HG03280 (cell line): ENCODE measurements around the gene GPR132.

Experiments used
- ATAC-seq: cut with Tn5 transposase; IDR thresholded peaks from one replicate; pipeline ENCODE4 v1.9.1; 2021; ENCODE audit warnings: mild to moderate bottlenecking, moderate library complexity; ENCODE audit not compliant: unreplicated experiment

Gene GPR132

DNA sequence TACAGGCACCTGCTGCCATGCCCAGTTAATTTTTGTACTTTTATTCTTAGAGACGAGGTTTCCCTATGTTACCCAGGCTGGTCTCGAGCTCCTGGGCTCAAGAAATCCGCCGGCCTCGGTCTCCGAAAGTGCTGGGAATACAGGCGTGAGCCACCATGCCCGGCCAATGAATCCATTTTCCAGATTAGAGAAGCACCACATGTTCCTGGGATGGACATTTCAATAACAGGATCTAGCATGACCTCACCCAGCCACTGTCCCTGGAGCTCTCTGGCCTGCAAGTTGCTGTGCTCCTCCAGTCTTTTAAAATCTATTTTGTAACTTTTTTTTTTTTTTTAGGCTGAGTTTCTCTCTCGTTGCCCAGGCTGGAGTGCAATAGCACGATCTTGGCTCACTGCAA is 2.2 kb downstream of the GPR132 start:
- ATAC-seq = no peak

DNA sequence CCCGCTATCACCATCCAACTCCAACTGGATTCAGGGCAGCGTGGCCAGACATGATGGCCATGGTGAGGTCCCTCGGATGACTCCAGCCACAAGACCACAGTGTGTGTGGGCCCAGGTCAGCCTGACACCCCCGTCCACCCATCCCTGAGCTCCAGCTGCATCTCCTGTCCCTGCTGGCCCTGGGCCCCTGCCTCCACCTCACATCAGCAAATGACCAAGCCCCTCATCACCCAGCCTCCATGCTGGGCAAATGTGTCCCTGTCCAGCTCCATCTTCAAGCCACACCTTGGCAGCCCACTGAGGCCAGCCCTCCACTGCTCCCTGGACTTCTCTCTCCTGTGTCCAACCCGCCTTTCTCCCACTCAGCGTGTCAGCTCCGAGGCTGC is 3.2 kb downstream of the GPR132 start:
- ATAC-seq = no peak

DNA sequence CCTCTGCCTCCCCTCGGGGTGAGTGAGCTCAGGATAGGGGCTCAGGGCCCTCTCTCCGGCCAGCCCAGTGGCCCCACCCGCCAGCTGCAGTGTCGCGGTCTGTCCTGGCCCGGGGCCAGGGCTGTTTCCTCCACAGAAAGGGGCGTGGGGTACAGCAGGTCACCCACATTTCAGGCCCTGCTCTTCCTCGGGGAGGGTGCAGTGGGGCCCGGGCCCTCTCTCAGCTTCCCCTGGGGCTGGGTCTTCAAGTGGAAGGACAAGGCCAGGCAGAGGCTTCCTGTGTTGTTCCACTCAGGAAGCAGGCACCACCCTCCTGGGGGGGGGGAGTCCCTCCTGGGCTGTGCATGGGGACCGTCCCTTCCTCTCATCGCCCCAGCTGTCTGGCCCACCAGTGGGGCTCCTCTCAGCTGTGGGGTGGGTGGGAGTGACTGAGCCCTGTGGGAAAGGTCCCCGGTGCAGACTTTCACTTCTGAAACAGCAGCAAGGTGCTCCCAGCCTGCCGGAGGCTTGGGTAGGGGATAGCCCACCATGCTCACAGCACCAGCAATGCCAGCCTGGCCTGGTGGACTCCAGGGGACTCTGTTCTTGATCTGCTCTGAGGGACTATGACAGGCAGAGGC is 3.7 kb downstream of the GPR132 start:
- no peak for ATAC-seq

DNA sequence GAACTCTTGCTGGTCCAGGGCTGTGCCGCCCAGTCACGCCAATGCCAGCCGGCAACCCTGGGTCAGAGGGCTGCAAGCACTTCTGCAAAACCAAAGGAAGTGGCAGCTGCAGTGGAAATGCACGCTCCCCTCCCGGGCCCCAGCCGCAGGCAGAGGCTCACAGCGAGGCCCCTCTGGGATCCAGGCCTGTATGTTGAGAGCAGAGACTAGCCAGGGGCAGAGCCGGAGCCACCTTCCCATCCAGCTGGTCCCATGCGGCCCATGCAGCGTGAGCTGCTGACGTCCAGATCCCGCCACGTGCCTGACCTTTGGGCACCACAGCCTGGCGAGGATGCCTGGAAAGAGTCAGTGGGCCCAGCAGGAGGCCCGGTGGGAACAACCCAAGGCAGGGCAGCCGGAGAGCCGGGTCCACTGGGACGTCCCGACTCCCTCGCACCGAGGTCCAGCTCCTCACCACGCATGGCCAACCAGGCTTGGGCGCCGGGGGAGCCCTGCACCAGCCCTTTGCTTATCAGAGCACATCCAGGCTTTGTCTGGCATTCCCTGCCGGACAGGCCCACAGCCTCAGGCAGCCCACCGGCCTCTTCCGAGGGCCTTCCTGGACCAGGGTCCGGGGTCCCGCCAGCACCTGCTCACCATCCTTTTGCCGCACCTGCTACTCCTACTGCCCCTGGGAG is 4.3 kb downstream of the GPR132 start:
- no peak for ATAC-seq

DNA sequence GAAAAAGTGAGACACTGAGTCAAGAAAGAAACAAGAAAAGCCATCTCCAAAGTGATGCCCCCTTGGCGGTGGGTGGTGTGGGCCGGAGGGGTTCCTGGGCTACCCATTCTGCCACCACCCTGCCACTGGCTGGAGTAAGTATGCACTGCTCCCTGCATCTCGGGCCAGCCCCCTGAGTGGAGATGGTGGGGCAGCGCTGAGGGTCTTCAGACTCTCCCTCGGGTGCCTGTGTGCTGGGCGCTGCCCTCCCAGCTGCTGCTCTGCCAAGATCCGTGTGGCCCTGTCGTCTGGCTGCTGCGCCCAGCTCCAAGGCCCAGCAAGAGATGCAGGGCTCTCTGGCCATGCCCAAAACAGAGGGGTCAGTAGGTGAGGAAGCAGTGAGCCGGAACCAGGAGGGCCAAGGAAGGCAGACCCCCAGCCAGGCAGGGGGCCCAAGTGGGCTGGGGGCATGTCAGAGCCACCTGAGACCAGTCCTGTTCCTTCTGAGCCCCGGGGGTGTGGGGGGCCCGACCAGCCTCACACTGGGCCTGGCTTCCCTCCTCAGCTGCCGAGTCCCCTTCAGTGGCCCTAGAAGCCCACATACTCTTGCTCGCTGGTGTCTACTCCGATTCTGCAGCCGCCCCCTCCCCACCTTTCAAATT is 5.2 kb downstream of the GPR132 start:
- ATAC-seq = no peak

DNA sequence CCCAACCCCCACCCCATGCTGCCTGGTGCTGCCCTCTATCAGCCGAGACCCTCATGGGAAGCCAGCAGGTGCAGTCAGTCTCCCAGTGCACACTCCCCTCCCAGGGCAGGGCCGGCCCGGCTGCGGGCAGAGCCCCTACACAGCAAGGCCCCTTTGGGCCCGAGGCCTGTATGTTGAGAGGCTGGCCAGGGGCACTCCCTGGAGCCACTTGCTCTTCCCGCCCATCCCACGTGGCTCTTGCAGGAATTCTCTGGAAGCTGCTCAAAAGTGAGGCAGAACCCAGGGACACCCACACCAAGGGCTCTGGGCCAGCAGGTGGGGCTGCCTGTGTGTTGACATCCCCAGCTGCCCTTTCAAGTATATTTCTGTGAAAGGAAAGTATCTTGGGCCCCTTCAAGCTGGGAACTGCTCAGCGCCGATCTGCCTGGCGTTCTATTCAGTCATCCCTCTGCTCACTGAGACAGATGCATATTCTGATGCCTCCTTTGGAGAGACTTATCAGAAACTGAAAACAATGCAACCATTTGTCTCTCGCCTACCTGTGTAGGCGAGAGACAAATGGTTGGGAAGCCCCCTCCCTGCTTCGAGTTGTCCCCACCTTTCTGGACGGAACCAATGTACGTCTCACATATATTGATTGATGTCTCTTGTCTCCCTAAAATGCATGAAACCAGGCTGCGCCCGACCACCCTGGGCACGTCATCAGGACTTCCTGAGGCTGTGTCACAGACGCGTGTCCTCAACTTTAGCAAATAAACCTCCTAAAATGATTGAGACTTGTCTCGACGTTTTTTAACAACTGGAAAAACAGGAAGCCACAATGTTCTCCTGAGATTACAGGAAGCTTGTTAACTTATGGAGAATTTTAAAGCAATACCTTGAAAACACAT is 6.0 kb downstream of the GPR132 start:
- no peak for ATAC-seq

DNA sequence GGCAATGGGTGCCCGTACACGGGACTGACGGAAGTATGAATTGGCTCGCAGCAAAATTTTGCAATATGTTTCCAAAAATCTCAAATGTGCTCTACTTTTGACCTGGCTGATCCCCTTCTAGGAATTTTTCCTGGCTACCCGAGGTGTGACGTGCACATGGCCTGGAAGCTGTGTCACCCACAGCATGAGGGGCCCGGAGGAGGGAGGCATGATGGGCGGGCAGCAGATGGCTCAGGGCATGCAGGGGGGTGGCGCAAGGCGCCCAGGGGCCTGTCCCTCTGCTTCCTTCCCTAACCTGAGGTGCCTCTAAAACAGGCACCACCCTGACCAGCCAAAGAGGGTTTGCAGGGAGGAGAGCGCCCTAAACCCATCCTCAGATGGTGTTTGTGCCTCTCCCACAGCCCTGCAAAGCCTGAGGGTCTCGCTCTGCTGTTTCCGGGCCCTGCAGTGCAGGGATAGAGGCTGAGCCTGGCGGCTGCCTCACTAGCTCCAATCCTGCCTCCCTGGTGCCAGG is 6.7 kb downstream of the GPR132 start:
- ATAC-seq = no peak

DNA sequence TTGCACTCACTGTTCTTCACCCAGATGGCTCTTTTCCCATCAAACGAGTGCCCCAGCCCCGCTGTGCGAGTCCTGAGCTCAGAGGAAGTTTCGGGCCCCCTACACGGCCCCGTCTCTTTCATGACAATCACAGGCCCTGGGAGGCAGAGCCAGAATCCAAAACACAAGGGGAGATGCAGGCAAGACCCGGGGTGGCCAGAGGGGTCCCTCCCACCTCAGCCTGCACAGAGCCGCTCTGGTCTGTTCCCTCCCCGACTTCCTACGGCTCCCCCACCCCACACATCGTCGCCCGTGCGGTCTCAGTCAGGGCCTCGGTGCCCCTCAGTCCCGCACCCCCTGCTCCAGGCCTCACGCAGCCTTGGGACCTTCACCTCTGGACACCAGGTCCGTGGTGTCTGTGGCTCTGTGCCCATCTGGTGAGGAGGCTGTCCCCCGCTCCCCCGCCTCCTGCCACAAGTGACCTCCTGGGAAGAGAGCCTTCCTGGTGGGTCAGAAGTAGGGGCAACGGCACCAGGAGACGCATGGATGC is 8.9 kb downstream of the GPR132 start:
- no peak for ATAC-seq

DNA sequence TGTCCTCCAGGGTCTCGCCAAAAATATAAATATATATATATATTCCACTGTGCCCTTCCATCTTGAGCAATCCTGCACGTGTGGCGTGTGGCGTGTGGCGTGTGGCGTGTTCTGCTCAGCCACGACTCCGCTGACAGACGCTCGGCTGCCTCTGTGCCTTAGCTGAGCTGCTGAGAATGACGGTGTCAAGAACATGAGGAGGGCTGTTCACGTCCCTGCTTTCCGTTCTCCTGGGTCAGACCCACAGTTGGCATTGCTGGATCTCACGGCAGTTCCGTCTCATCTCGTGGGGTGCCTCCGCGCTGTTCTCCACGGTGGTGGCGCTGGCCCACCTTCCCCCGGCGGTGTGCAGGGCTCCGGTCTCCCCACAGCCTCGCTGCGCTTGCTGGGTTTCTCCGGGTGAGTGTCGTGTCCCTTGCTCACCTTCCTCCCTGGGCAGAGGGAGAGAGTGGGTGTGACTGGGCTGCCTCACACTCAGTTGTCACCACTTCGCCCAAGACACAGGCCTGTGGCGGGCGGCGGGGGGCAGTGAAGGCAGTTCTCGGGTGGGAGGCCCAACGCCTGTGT is 9.4 kb downstream of the GPR132 start:
- no peak for ATAC-seq

DNA sequence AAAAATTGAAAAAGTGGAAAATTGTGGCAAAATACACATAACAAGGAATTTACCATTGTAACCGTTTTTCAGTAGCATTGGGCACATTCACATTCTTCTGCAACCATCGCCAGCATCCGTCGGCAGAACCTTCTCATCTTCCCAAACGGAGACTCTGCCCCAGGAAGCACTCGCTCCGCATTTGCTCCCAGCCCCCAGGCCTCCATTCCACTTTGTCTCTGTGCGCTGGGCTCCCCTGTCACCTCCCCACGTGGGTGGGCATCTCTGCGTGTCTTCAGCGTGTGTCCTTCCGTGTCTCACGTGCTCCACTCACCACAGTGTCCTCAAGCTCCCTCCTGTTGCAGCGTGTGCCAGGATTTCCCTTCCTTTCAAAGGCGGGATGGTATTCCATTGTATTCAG is 9.9 kb downstream of the GPR132 start:
- no peak for ATAC-seq

DNA sequence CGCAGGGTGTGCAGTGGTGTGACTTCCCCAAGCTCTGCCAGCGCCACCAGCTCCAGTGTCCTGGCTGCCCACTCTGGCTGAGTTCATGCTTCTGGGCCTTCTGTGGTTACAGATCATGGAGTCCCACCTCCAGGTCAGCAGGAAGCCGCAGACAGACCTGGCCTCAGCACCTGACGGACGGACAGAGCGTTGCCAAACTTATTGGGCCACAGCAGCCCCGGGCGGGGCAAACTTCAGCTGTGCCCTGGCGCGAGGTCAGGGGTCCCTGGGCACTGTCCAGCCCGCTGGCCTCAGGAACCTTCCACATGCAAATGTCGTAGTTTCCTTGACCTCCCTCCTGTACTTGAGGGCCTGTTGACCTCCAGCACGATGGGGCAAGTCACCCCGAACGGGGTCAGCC is 11.2 kb downstream of the GPR132 start:
- ATAC-seq = no peak

DNA sequence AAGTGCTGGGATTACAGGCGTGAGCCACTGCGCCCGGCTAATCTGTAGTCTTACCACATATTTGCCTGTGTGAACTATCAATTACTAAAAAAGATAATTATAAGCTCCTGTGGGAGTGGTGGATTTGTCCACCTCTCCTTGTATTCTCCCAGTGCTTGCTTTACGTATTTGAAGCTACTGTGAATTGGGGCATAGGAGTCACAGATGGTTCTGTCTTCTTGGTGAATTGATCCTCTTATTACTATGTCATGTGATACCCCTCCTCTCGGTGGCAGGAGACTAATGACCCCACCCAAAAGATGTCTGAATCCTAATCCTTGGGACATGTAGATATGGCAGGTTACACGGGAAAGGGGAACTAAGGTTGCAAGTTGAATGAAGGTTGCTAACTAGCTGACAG is 11.8 kb downstream of the GPR132 start:
- no peak for ATAC-seq

DNA sequence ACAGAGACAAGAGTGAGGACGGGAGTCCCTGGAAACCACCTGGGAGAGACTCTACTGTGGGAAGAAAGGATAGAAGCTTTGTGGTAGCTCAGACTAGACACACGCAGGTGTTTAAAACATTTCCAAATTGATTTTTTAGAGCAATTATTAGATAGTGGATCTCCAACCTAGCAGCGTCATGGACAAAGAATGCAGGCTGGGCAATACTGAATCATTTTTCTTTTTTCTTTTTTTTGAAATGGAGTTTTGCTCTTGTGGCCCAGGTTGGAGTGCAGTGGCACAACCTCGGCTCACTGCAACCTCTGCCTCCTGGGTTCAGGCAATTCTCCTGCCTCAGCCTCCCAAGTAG is 13.1 kb downstream of the GPR132 start:
- ATAC-seq = no peak

DNA sequence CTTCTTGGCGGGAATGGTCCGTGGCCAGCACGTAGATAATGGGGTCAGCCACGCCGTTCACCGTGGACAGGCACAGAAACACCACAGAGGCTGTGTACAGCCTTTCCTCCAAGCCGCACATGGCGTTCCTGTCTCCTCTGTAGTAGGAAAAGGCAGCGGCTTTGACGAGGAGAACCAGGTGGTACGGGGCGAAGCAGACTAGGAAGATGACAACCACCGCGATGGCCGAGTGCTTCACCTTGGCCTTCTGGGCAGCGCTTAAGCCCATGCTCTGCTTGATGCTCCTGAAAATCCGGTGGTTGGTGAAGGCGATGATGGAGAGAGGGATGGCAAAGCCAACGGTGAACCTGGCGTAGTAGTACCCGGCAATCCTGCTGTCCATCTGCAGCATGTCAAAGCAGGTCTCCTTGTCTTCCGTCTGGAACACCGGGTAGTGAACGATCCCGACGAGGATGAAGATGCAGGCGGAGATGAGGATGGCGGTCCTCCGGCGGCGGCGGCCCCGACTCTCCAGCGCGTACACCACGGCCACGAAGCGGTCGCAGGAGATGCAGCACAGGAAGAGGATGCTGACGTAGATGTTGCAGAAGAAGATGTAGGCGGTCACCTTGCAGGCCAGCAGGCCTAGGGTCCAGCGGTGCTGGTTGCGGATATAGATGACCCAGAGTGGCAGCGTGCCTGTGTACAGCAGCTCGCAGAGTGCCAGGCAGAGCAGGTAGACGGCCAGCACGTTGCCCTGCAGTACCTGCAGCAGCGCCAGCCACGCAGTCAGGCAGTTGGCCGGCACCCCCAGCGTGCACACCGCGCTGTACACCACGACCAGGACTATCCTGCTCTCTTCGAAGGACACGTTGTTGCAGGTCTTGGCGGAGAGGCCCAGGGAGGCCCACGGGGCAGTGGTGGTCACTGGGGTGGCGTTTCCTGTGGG is 13.8 kb downstream of the GPR132 start:
- no peak for ATAC-seq

DNA sequence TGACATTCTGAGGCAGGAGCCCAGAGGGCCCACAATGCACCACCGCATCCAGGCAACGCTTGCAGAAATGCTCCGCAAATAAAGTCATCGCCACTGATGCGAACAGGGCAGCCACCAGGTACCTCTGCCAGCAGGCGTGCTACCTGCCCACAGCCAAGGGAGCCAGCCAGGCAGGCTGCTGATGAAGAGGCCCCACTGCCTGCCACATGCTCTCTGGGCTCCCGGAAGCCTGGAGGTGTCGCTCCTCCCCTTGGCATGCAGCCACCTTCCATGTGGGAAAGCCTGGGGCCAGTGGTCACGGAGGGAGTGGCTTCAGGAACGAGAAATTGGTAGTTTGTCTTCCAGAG is 14.7 kb downstream of the GPR132 start:
- no peak for ATAC-seq

DNA sequence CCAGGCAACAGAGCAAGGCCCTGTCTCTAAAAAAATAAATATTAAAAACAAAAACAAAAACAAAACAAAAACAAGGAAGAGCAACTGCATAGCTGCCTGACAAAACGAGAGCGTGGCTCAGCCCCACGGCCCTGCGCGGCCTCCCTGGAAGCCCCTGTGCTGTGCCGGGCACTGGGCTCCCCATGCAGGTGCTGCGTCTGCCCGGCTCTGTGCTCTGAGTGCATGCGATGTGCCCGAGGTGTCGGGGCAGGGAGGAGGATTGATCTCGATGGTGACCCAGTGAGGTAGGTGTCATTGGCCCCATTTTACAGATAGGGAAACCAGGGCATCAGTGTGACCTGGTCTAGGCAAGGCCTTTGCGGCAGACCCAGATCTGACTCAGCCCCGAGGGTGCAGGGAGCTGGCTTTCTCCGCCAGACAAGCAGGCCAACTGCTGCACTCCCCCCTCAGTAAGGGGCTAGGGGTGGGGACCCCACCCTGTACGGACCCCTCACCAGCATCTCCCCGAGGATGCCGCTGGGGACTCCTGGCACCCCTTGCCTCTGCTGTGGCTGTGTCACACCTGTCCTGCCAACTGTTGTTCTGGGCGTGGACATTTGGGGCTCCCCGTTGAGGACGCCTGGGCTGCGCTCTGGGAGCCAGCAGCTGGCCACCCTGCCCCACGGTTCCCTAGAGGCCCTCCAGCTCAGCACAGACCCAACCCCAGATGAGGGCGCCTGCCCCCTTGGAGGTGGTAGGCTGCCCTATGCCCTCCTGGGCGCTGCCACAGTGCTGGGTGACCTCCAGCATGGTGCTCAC is 15.3 kb downstream of the GPR132 start:
- ATAC-seq = no peak

DNA sequence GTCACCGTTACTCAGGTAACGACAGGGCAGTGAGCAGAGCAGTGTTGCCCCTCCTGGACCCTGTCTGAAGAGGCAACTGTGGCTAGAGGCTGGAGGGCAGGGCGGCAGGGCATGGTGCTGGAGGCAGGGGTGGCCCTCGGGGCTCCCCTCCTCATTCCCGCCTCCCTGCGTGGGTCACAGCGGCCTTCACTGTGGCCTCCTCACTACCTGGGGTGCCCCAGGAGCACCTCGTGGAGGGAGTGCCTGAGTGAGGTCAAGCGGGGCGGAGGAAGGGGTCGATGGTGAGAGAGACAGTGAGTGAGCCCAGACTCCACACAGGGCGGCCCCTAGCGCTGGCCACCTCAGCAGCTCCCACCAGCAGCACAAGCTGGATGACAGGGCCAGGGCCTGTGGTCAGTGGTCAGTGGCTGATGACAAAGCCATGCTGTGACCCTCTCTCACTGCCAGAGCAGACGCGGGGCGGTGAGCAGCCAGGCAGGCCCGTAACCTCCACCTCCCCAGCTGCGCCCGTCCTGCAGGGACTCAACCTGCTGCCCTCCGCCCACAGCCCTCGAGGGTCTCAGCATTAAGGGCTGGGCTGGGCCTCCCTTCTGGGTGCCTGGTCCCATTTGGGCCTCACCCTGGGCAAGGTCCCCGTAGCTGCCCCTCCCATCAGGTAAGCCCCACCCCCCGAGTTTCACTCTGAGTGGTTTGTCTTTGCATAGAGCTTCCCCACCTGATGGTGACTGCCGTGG is 17.8 kb downstream of the GPR132 start:
- no peak for ATAC-seq

DNA sequence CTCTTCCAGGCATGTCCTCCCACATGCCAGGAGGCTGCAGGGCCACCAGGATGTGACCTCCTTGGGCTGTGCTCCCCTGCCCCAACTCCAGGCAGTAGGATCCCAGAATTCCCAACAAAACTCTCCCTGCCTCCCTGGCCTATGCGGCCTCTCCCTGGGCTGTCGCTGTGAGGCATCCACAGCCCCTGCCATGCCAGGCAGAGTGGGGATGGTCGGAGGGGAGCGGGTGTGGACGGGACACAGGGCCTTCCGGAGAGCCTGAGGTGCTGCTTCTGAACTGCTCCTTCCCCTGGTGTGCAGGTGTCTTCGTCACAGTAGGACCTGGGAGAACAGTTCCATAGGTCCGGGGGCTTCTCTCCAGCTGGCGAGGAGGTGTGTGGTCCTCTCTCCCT is 18.3 kb downstream of the GPR132 start:
- no peak for ATAC-seq
